H1 (cell line): ENCODE results near the gene ABHD2. TPM values are rescaled to one million over a fixed set of nuclear protein-coding genes. Genes with fewer than 3 reads are reported as not detected.

ENCODE experiments used
- CTCF ChIA-PET: fragments of 300-600 bp; sonication (Branson Sonifier 250); formaldehyde crosslinking; loops from one replicate; lab custom pipeline; 2021; ENCODE audit not compliant: partially characterized antibody; lab: Charles Lee
- POLR2A ChIA-PET: fragments of 300-600 bp; sonication (Branson Sonifier 250); formaldehyde crosslinking; loops from one replicate; lab custom pipeline; 2021; ENCODE audit warnings: inconsistent platforms; ENCODE audit not compliant: partially characterized antibody; lab: Charles Lee
- DNase-seq, 2 experiments: peaks; one replicate each; pipeline versions ENCODE4 v3.0.0 to v3.0.0-alpha.2; 2010 to 2022; ENCODE audit warnings: low spot score in 2 of 2, low read depth in 1 of 2, mixed read lengths in 1 of 2
- FAIRE-seq: peaks from 2 replicates; lab custom pipeline; 2011; peaks lifted over from hg19 to GRCh38; lab: Jason Lieb, UNC
- H2AFZ ChIP-seq: 2 replicates; pipeline ENCODE4 v1.8.1; 2012; ENCODE audit warnings: low read length, inconsistent platforms
- H2AK5ac ChIP-seq: 2 replicates; pipeline ENCODE4 v1.6.1; 2013; ENCODE audit warnings: low read depth, low read length
- H2BK120ac ChIP-seq: replicated peaks from 2 replicates; pipeline ENCODE3; 2013; ENCODE audit warnings: low read depth, low read length, inconsistent platforms
- H2BK12ac ChIP-seq: 2 replicates; pipeline ENCODE4 v1.6.1; 2013; ENCODE audit warnings: low read depth, low read length
- H2BK15ac ChIP-seq: 2 replicates; pipeline ENCODE4 v1.6.1; 2013; ENCODE audit warnings: low read length
- H2BK20ac ChIP-seq: 2 replicates; pipeline ENCODE4 v1.6.1; 2013; ENCODE audit warnings: low read length
- H2BK5ac ChIP-seq: 2 replicates; pipeline ENCODE4 v1.6.1; 2013; ENCODE audit warnings: low read depth, low read length
- H3K14ac ChIP-seq: 2 replicates; pipeline ENCODE4 v1.6.1; 2013; ENCODE audit warnings: inconsistent platforms; ENCODE audit not compliant: insufficient read length
- H3K18ac ChIP-seq: 2 replicates; pipeline ENCODE4 v1.6.1; 2013; ENCODE audit warnings: low read length; ENCODE audit errors: extremely low read depth
- H3K23ac ChIP-seq: 2 replicates; pipeline ENCODE4 v1.6.1; 2013; ENCODE audit warnings: inconsistent platforms; ENCODE audit not compliant: insufficient read length
- H3K23me2 ChIP-seq: 2 replicates; pipeline ENCODE4 v1.6.1; 2013; ENCODE audit warnings: low read depth, low read length
- H3K27ac ChIP-seq: 2 replicates; pipeline ENCODE4 v1.6.1; 2011; ENCODE audit warnings: low read depth, low read length, inconsistent platforms
- H3K27me3 ChIP-seq, 4 experiments: replicated peaks in 1 of 4; 1 replicate in 1 of 4; 2 replicates in 3 of 4; pipeline versions ENCODE4 v1.6.1 to v1.8.1; 2011 to 2013; ENCODE audit warnings: low read length in 3 of 4, mild to moderate bottlenecking in 3 of 4, inconsistent platforms in 2 of 4, mixed read lengths in 2 of 4, moderate library complexity in 1 of 4; ENCODE audit not compliant: control insufficient read depth in 3 of 4, insufficient read depth in 3 of 4; ENCODE audit errors: extremely low read depth in 1 of 4
- H3K36me3 ChIP-seq, 4 experiments: 2 replicates each; pipeline versions ENCODE4 v1.6.1 to v1.8.1; 2011 to 2013; ENCODE audit warnings: mild to moderate bottlenecking in 4 of 4, low read length in 3 of 4, moderate library complexity in 2 of 4, control low read depth in 1 of 4, inconsistent platforms in 1 of 4; ENCODE audit not compliant: insufficient read depth in 4 of 4, control insufficient read depth in 2 of 4
- H3K4ac ChIP-seq: replicated peaks from 2 replicates; pipeline ENCODE3; 2013; ENCODE audit warnings: low read length, low read depth, mixed read lengths, inconsistent platforms; ENCODE audit not compliant: insufficient read length
- H3K4me1 ChIP-seq, 4 experiments: replicated peaks in 1 of 4; 1 replicate in 1 of 4; 2 replicates in 3 of 4; pipeline versions ENCODE4 v1.6.1 to v1.8.1; 2011 to 2013; ENCODE audit warnings: low read length in 3 of 4, inconsistent platforms in 2 of 4, mixed read lengths in 1 of 4; ENCODE audit not compliant: insufficient read depth in 4 of 4, control insufficient read depth in 3 of 4
- H3K4me2 ChIP-seq, 2 experiments: 2 replicates each; pipeline versions ENCODE4 v1.6.1 to v1.8.1; 2011 to 2013; ENCODE audit warnings: low read depth in 2 of 2, low read length in 2 of 2, control low read depth in 1 of 2, inconsistent platforms in 1 of 2, mild to moderate bottlenecking in 1 of 2; ENCODE audit not compliant: insufficient read depth in 1 of 2
- H3K4me3 ChIP-seq, 4 experiments: fragments of 200-600, 300-600 bp in 1 of 4; sonication (generic), shearing (Covaris generic), sonication (Bioruptor Twin) in 1 of 4; 2 replicates each; pipeline versions ENCODE4 v1.5.1 to v1.8.1; 2011 to 2016; ENCODE audit warnings: low read length in 4 of 4, low read depth in 3 of 4, control low read depth in 2 of 4, inconsistent platforms in 2 of 4, mild to moderate bottlenecking in 2 of 4, mixed read lengths in 1 of 4, moderate library complexity in 1 of 4; ENCODE audit not compliant: insufficient read depth in 2 of 4; ENCODE audit errors: extremely low read depth in 1 of 4
- H3K56ac ChIP-seq: replicated peaks from 2 replicates; pipeline ENCODE3; 2013; ENCODE audit warnings: low read depth, mild to moderate bottlenecking, mixed read lengths, low read length, inconsistent platforms; ENCODE audit not compliant: insufficient read length
- H3K79me1 ChIP-seq: 2 replicates; pipeline ENCODE4 v1.6.1; 2013; ENCODE audit warnings: low read depth, low read length, control low read depth
- H3K79me2 ChIP-seq, 2 experiments: 2 replicates each; pipeline versions ENCODE4 v1.6.1 to v1.8.1; 2012 to 2013; ENCODE audit warnings: low read length in 2 of 2, mild to moderate bottlenecking in 2 of 2, inconsistent platforms in 1 of 2; ENCODE audit not compliant: insufficient read depth in 2 of 2, control insufficient read depth in 1 of 2
- H3K9ac ChIP-seq, 4 experiments: replicated peaks in 1 of 4; 1 replicate in 1 of 4; 2 replicates in 3 of 4; pipeline versions ENCODE4 v1.6.1 to v1.8.1; 2011 to 2013; ENCODE audit warnings: low read depth in 3 of 4, low read length in 3 of 4, control low read depth in 2 of 4, mild to moderate bottlenecking in 2 of 4, moderate library complexity in 2 of 4, inconsistent platforms in 1 of 4; ENCODE audit errors: extremely low read depth in 1 of 4
- H3K9me3 ChIP-seq, 2 experiments: 2 replicates each; pipeline versions ENCODE4 v1.6.1 to v1.8.1; 2012 to 2013; ENCODE audit warnings: mild to moderate bottlenecking in 2 of 2, moderate library complexity in 2 of 2, control low read depth in 1 of 2, inconsistent platforms in 1 of 2, low read depth in 1 of 2, low read length in 1 of 2, mixed read lengths in 1 of 2; ENCODE audit not compliant: insufficient read depth in 2 of 2
- H4K20me1 ChIP-seq, 2 experiments: replicated peaks in 1 of 2; 2 replicates each; pipeline versions ENCODE3 to v1.8.1; 2011 to 2013; ENCODE audit warnings: inconsistent platforms in 2 of 2, low read length in 2 of 2, mild to moderate bottlenecking in 1 of 2; ENCODE audit not compliant: insufficient read depth in 2 of 2, control insufficient read depth in 1 of 2
- H4K5ac ChIP-seq: 2 replicates; pipeline ENCODE4 v1.6.1; 2013; ENCODE audit warnings: low read length, low read depth, mixed read lengths, inconsistent platforms; ENCODE audit not compliant: insufficient read length
- H4K8ac ChIP-seq: 2 replicates; pipeline ENCODE4 v1.8.0; 2013; ENCODE audit warnings: mild to moderate bottlenecking, moderate library complexity, low read length, inconsistent platforms; ENCODE audit not compliant: insufficient read depth; ENCODE audit errors: extremely low read depth
- H4K91ac ChIP-seq: replicated peaks from 2 replicates; pipeline ENCODE3; 2013; ENCODE audit warnings: low read length, mixed read lengths, inconsistent platforms; ENCODE audit not compliant: insufficient read length
- POLR2AphosphoS5 ChIP-seq: IDR thresholded peaks from 2 replicates; pipeline ENCODE4 v1.6.1; 2011; ENCODE audit warnings: low read depth, low read length
- WGBS, 2 experiments: shearing (Covaris generic) in 1 of 2; methylation state at CpG; one replicate each; pipeline versions ENCODE4 v1.1.6 to v1.1.7; 2013 to 2015; ENCODE audit warnings: low lambda C conversion rate in 2 of 2, mixed read lengths in 2 of 2, inconsistent platforms in 1 of 2, low coverage in 1 of 2, missing lambda C conversion rate in 1 of 2; ENCODE audit not compliant: insufficient replicate concordance in 2 of 2, insufficient coverage in 1 of 2, insufficient read length in 1 of 2; ENCODE audit errors: extremely low coverage in 1 of 2, missing lambda C conversion rate in 1 of 2; 5-methylcytosine and 5-hydroxymethylcytosine counted together
- polyA plus RNA-seq, 7 experiments: library from polyadenylated mRNA; depleted of rRNA in 3 of 7; stranded (reverse) in 5 of 7; unstranded in 2 of 7; fragments of >200 nt in 5 of 7; fragments of 200-250 nt in 2 of 7; gene quantifications; 1 replicate in 5 of 7; 2 replicates in 1 of 7; 4 replicates in 1 of 7; pipeline versions ENCODE4 v1.2.1 to v1.2.3, GENCODE V29; 2011 to 2013; ENCODE audit warnings: missing spikeins in 2 of 7, mixed read lengths in 2 of 7
- total RNA-seq: library from RNA; stranded (reverse); fragmentation: NEBNext Ultra II Directional; extraction: Animal tissue kit (Norgen Biotek cat#: 25700); gene quantifications from 2 replicates; pipeline ENCODE4 v1.2.1, GENCODE V29; 2021

The ABHD2 gene
- total and polyA plus RNA-seq, 2 of the 8 experiments (the other 6 are each of a cell fraction or from before 2014, with no cell fraction given), result 9.1 to 23.7 TPM

DNA sequence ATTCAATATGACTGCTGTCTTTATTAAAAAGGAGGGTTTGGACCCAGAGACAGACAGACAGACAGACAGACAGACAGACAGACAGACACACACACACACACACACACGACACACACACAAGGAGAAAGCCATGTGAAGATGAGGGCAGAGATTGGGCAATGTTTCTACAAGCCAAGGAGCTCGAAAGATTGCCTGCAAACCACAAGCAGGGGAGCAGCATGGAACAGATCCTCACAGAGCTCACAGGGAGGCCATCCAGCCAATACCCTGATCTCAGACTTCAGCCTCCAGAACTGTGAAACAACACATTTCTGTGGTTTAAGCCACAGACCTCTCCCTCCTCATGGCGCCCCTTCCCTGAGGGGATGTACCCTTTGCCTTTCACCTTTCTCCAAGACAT is 35.8 kb upstream of the ABHD2 start:
- no peaks in the 10 kb centered on the region for H3K36me3 ChIP-seq
- H2AFZ ChIP-seq, result no peak overlapping the region
- H2BK5ac ChIP-seq, result no peak overlapping the region
- no peak overlapping the region for H3K56ac ChIP-seq
- H2BK120ac ChIP-seq, result no peak overlapping the region
- H3K18ac ChIP-seq, result no peak overlapping the region
- no peak overlapping the region for H3K4ac ChIP-seq
- no peak overlapping the region for H4K8ac ChIP-seq
- FAIRE-seq (no peak), DNase-seq (no peak)
- no peaks in the 10 kb centered on the region for H3K27me3 ChIP-seq
- ChIA-PET CTCF (interaction anchor here (0.6 to 12.7 kb wide), 11 partner anchors 9 to 147 kb away, joined by 3 to 297 read pairs (median 3); no protein-coding TSS in a partner anchor), POLR2A (interaction anchor here (0.9 kb wide), 1 partner anchor 156 kb away, joined by 3 read pairs; no protein-coding TSS in a partner anchor)
- 92% methylated on average over 2 of the region's 3 CpGs; no CpG with 5 or more reads in 1 of the 2 experiments for WGBS, 2 experiments
- H3K14ac ChIP-seq, result no peak overlapping the region
- H4K5ac ChIP-seq, result no peak overlapping the region
- H4K20me1 ChIP-seq, result no peaks in the 10 kb centered on the region
- H3K9me3 ChIP-seq, result 0 out of 4 replicates have a peak, but pooled peaks cover 0 to 4% of the 10 kb centered on the region in 2 experiments
- peaks cover 0 to 2% (median 1%) of the 10 kb centered on the region in 4 experiments; a peak in 4 of 7 replicates for H3K4me1 ChIP-seq
- no peak overlapping the region for H4K91ac ChIP-seq
- no peak overlapping the region for H2BK12ac ChIP-seq
- H3K9ac ChIP-seq, result no peak overlapping the region
- H2AK5ac ChIP-seq, result no peak overlapping the region
- H3K23ac ChIP-seq, result no peak overlapping the region
- H3K79me2 ChIP-seq, result no peaks in the 10 kb centered on the region
- H2BK15ac ChIP-seq, result no peak overlapping the region
- no peak overlapping the region for H3K4me2 ChIP-seq
- no peak overlapping the region for H3K27ac ChIP-seq
- H3K23me2 ChIP-seq, result no peaks in the 10 kb centered on the region
- H3K4me3 ChIP-seq, result no peak overlapping the region
- no peaks in the 10 kb centered on the region for H3K79me1 ChIP-seq
- TF ChIP-seq POLR2AphosphoS5, result no peak
- no peak overlapping the region for H2BK20ac ChIP-seq
